IMR-90 (cell line): ENCODE data around the gene MRPS5. TPM values are rescaled to one million over a fixed set of nuclear protein-coding genes. Genes with fewer than 3 reads are reported as not detected.

Experiments used
- ATAC-seq: fragments of 200-7000 bp; cut with Tn5 transposase; 2 replicates; pipeline ENCODE4 v1.9.1; 2020; ENCODE audit warnings: low read depth, mild to moderate bottlenecking, moderate library complexity
- BruUV-seq: library from RNA; stranded (reverse); fragments of 400-500 nt; replicated peaks from 2 replicates; lab custom pipeline; 2021; lab: Mats Ljungman, UMichigan
- CTCF ChIA-PET: fragments of 300-600 bp; formaldehyde crosslinking; extraction: SDS; loops from one replicate; lab custom pipeline; 2021; ENCODE audit warnings: antibody characterized with exemption; lab: Yijun Ruan, JAX
- POLR2A ChIA-PET: fragments of 300-600 bp; sonication (Branson Sonifier 250); formaldehyde crosslinking; loops from one replicate; lab custom pipeline; 2022; ENCODE audit warnings: antibody characterized with exemption; ENCODE audit not compliant: unreplicated experiment; lab: Charles Lee
- DNase-seq: peaks from one replicate; pipeline ENCODE4 v3.0.0; 2013
- H2AFZ ChIP-seq: replicated peaks from 2 replicates; pipeline ENCODE3; 2013; ENCODE audit warnings: low read length, mild to moderate bottlenecking; ENCODE audit not compliant: poor library complexity
- H2AK5ac ChIP-seq: 2 replicates; pipeline ENCODE4 v1.6.1; 2013; ENCODE audit warnings: low read depth, low read length, inconsistent platforms
- H2AK9ac ChIP-seq: replicated peaks from 2 replicates; pipeline ENCODE3; 2013; ENCODE audit warnings: mild to moderate bottlenecking, low read depth, low read length, moderate library complexity; ENCODE audit not compliant: poor library complexity
- H2BK120ac ChIP-seq: 2 replicates; pipeline ENCODE4 v1.6.1; 2013; ENCODE audit warnings: low read depth, low read length, inconsistent platforms
- H2BK15ac ChIP-seq: 3 replicates; pipeline ENCODE4 v1.6.1; 2013; ENCODE audit warnings: low read depth, low read length, inconsistent platforms
- H2BK20ac ChIP-seq: 2 replicates; pipeline ENCODE4 v1.6.1; 2013; ENCODE audit warnings: low read depth, mild to moderate bottlenecking, inconsistent platforms, low read length, moderate library complexity
- H2BK5ac ChIP-seq: 2 replicates; pipeline ENCODE4 v1.6.1; 2013; ENCODE audit warnings: mild to moderate bottlenecking, low read depth, low read length, inconsistent platforms; ENCODE audit not compliant: poor library complexity, severe bottlenecking
- H3K14ac ChIP-seq: replicated peaks from 2 replicates; pipeline ENCODE4 v1.6.1; 2013; ENCODE audit warnings: low read depth, low read length, inconsistent platforms
- H3K18ac ChIP-seq: 2 replicates; pipeline ENCODE4 v1.6.1; 2013; ENCODE audit warnings: low read depth, low read length, control low read depth
- H3K23ac ChIP-seq: 2 replicates; pipeline ENCODE4 v1.6.1; 2013; ENCODE audit warnings: low read depth, low read length, inconsistent platforms
- H3K27ac ChIP-seq: 2 replicates; pipeline ENCODE4 v1.5.1; 2013; ENCODE audit warnings: mild to moderate bottlenecking, control low read depth, low read length; ENCODE audit not compliant: insufficient read depth
- H3K27me3 ChIP-seq: 2 replicates; pipeline ENCODE4 v1.6.1; 2013; ENCODE audit warnings: low read length; ENCODE audit not compliant: control insufficient read depth, insufficient read depth
- H3K36me3 ChIP-seq: 2 replicates; pipeline ENCODE4 v1.6.1; 2013; ENCODE audit warnings: low read length, mixed read lengths; ENCODE audit not compliant: control insufficient read depth, insufficient read depth
- H3K4ac ChIP-seq: 2 replicates; pipeline ENCODE4 v1.6.1; 2013; ENCODE audit warnings: low read depth, low read length, inconsistent platforms
- H3K4me1 ChIP-seq: 2 replicates; pipeline ENCODE4 v1.6.1; 2013; ENCODE audit warnings: low read length, mixed read lengths; ENCODE audit not compliant: control insufficient read depth, insufficient read depth
- H3K4me2 ChIP-seq: 2 replicates; pipeline ENCODE4 v1.6.1; 2013; ENCODE audit warnings: low read depth, mild to moderate bottlenecking, control low read depth, low read length, moderate library complexity
- H3K4me3 ChIP-seq: 2 replicates; pipeline ENCODE4 v1.5.1; 2013; ENCODE audit warnings: low read depth, mild to moderate bottlenecking, control low read depth, low read length, moderate library complexity; ENCODE audit not compliant: insufficient read depth
- H3K56ac ChIP-seq: 2 replicates; pipeline ENCODE4 v1.6.1; 2013; ENCODE audit warnings: low read length, inconsistent platforms; ENCODE audit not compliant: insufficient read depth; ENCODE audit errors: extremely low read depth
- H3K79me1 ChIP-seq, 2 experiments: 2 replicates each; pipeline ENCODE4 v1.6.1; 2013; ENCODE audit warnings: low read length in 2 of 2, inconsistent platforms in 1 of 2, low read depth in 1 of 2
- H3K9ac ChIP-seq: 2 replicates; pipeline ENCODE4 v1.6.1; 2013; ENCODE audit warnings: low read depth, low read length, control low read depth
- H3K9me1 ChIP-seq: 2 replicates; pipeline ENCODE4 v1.6.1; 2013; ENCODE audit warnings: low read length, inconsistent platforms; ENCODE audit not compliant: insufficient read depth
- H3K9me3 ChIP-seq: 2 replicates; pipeline ENCODE4 v1.6.1; 2013; ENCODE audit warnings: low read length; ENCODE audit not compliant: control insufficient read depth, insufficient read depth
- H4K20me1 ChIP-seq: 2 replicates; pipeline ENCODE4 v1.6.1; 2013; ENCODE audit warnings: low read length, inconsistent platforms; ENCODE audit not compliant: insufficient read depth
- H4K5ac ChIP-seq: 2 replicates; pipeline ENCODE4 v1.6.1; 2013; ENCODE audit warnings: mild to moderate bottlenecking, low read depth, low read length, control low read depth
- H4K8ac ChIP-seq, 2 experiments: 2 replicates each; pipeline ENCODE4 v1.6.1; 2013; ENCODE audit warnings: low read depth in 2 of 2, low read length in 2 of 2, control low read depth in 1 of 2, inconsistent platforms in 1 of 2
- H4K91ac ChIP-seq: 2 replicates; pipeline ENCODE4 v1.6.1; 2013; ENCODE audit warnings: low read depth, low read length, inconsistent platforms; ENCODE audit not compliant: insufficient read depth
- BHLHE40 ChIP-seq: fragments of 150-350 bp; IDR thresholded peaks from 2 replicates; pipeline ENCODE4 v1.6.1; 2016; ENCODE audit warnings: mild to moderate bottlenecking, low read depth, low read length
- CEBPB ChIP-seq: IDR thresholded peaks from 2 replicates; pipeline ENCODE4 v1.6.1; 2012; ENCODE audit warnings: low read depth, low read length, improper control_type of control experiment
- ELK1 ChIP-seq: fragments of 150-350 bp; IDR thresholded peaks from 2 replicates; pipeline ENCODE4 v1.6.1; 2016; ENCODE audit warnings: low read depth, mild to moderate bottlenecking, low read length, moderate library complexity, borderline replicate concordance
- MAFK ChIP-seq: IDR thresholded peaks from 2 replicates; pipeline ENCODE4 v1.6.1; 2012; ENCODE audit warnings: low read depth, low read length, improper control_type of control experiment
- POLR2A ChIP-seq: IDR thresholded peaks from 2 replicates; pipeline ENCODE4 v1.6.1; 2012; ENCODE audit warnings: mild to moderate bottlenecking, low read depth, low read length
- RFX5 ChIP-seq: IDR thresholded peaks from 2 replicates; pipeline ENCODE4 v1.8.0; 2012; ENCODE audit warnings: low read depth, mild to moderate bottlenecking, low read length, moderate library complexity
- WGBS, 2 experiments: methylation state at CpG; one replicate each; pipeline versions ENCODE4 v1.1.5 to v1.1.7; 2013; ENCODE audit warnings: missing lambda C conversion rate in 2 of 2; ENCODE audit not compliant: insufficient read length in 1 of 2; ENCODE audit errors: extremely low coverage in 2 of 2; 5-methylcytosine and 5-hydroxymethylcytosine counted together
- dilution Hi-C: fragments of 300-500 bp; cut with HindIII; formaldehyde crosslinking; loops from one replicate; pipeline ENCODE4 v1.14.3; 2018; ENCODE audit warnings: low sequenced_read_pairs; ENCODE audit not compliant: unreplicated experiment
- in situ Hi-C: fragments of 300-500 bp; cut with MboI; formaldehyde crosslinking; loops from 3 replicates; pipeline ENCODE4 v1.14.3; 2019; ENCODE audit warnings: low sequenced_read_pairs, inconsistent platforms, mixed read lengths
- intact Hi-C: fragments of 100-400 bp; cut with micrococcal nuclease; formaldehyde crosslinking; loops from 2 replicates; pipeline ENCODE4 v1.10.0; 2022
- polyA plus RNA-seq, 3 experiments: library from polyadenylated mRNA; depleted of rRNA; stranded (reverse); fragments of >200 nt; gene quantifications; 2 replicates each; pipeline ENCODE4 v1.2.3, GENCODE V29; 2012; ENCODE audit warnings: low replicate concordance in 1 of 3
- total RNA-seq: library from RNA; depleted of rRNA; stranded (reverse); fragments of >200 nt; gene quantifications from 2 replicates; pipeline ENCODE4 v1.2.3, GENCODE V29; 2012

The MRPS5 gene
- total and polyA plus RNA-seq, 2 of the 4 experiments (the other 2 are of a cell fraction): 27.6 to 44.1 TPM

GRCh38 chr2:95072424-95072823 is 49.2 kb downstream of the MRPS5 start:
- Histone ChIP-seq H3K56ac (no peak overlapping the region), H3K4me1 (no peaks in the 10 kb centered on the region), H4K91ac (no peak overlapping the region), H2AK9ac (no peak overlapping the region), H2AFZ (no peak overlapping the region), H2BK120ac (no peak overlapping the region), H3K4ac (no peak overlapping the region), H3K27me3 (peaks cover 39% of the 10 kb centered on the region), H3K9me1 (no peaks in the 10 kb centered on the region), H3K79me1 (no peaks in the 10 kb centered on the region), H3K14ac (no peak overlapping the region), H3K18ac (no peak overlapping the region), H2BK20ac (no peak overlapping the region), H3K9ac (no peak overlapping the region), H2BK15ac (no peak overlapping the region), H3K23ac (no peak overlapping the region), H4K20me1 (no peaks in the 10 kb centered on the region), H3K4me3 (no peak overlapping the region), H2AK5ac (no peak overlapping the region), H2BK5ac (no peak overlapping the region), H3K36me3 (no peaks in the 10 kb centered on the region), H3K27ac (no peak overlapping the region), H4K5ac (no peak overlapping the region), H3K9me3 (no peaks in the 10 kb centered on the region), H4K8ac (no peak overlapping the region), H3K4me2 (no peak overlapping the region)
- in situ Hi-C loops: no loop called here
- POLR2A ChIA-PET: no interaction called here
- intact Hi-C loops: no loop called here
- dilution Hi-C loops: no loop called here
- ATAC-seq (no peak), DNase-seq (no peak)
- CTCF ChIA-PET: no interaction called here
- no TSS peak for BruUV-seq
- TF ChIP-seq POLR2A (no peak), RFX5 (no peak), ELK1 (no peak), CEBPB (no peak), BHLHE40 (no peak), MAFK (no peak)
- 89% methylated on average over 1 of the region's 4 CpGs; no CpG with 5 or more reads in 1 of the 2 experiments for WGBS, 2 experiments
